Measurements from ENCODE around the gene LBH.

DNA sequence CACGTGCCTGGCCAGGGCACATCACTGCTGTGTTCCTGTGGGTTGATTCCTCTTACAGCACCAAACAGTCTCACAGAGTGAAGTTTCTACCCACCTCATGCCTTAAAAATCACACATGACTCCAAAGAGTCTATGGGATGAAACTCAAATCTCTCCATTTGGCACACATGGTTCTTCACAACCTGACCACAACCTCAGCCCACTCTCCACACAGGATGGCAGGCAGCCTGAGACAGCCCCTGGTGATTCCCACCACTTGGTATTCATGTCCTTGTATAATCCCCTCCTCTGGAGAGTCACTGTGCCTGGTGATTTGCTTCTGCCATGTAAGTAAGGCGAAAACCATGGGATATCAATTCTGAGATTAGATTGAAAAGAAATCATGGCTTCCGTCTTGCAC lies 46.2 kb downstream of the LBH start:
- TF ChIP-seq, protein P1, sequence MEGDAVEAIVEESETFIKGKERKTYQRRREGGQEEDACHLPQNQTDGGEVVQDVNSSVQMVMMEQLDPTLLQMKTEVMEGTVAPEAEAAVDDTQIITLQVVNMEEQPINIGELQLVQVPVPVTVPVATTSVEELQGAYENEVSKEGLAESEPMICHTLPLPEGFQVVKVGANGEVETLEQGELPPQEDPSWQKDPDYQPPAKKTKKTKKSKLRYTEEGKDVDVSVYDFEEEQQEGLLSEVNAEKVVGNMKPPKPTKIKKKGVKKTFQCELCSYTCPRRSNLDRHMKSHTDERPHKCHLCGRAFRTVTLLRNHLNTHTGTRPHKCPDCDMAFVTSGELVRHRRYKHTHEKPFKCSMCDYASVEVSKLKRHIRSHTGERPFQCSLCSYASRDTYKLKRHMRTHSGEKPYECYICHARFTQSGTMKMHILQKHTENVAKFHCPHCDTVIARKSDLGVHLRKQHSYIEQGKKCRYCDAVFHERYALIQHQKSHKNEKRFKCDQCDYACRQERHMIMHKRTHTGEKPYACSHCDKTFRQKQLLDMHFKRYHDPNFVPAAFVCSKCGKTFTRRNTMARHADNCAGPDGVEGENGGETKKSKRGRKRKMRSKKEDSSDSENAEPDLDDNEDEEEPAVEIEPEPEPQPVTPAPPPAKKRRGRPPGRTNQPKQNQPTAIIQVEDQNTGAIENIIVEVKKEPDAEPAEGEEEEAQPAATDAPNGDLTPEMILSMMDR (IDR thresholded peaks at IDR 0.05) = no peak
- no peak for TF ChIP-seq POLR2A (IDR thresholded peaks at IDR 0.05)

Measured in lower leg skin (tissue), 3 donors.